Gastroesophageal sphincter (tissue), 4 donors: ENCODE measurements around the gene CDH24. TPM values are rescaled to one million over a fixed set of nuclear protein-coding genes. Genes with fewer than 3 reads are reported as not detected.

Experiments
- ATAC-seq: fragments of 150-250 bp; one replicate; pipeline ENCODE4 v1.9.1; 2016; ENCODE audit warnings: mild to moderate bottlenecking, moderate library complexity
- H3K27ac ChIP-seq, 4 donors: fragments of 200-600 bp; sonication (generic) in 3 of 4; 1 replicate in 3 of 4; 2 replicates in 1 of 4; pipeline ENCODE4 v1.5.1; 2016 to 2019
- H3K27me3 ChIP-seq: fragments of 200-600 bp; sonication (generic); one replicate; pipeline ENCODE4 v1.5.1; 2019
- H3K36me3 ChIP-seq, 2 donors: fragments of 200-600 bp; sonication (generic); one replicate each; pipeline ENCODE4 v1.5.1; 2019; ENCODE audit warnings: control low read depth in 1 of 2
- H3K4me1 ChIP-seq, 3 donors: fragments of 200-600 bp; sonication (generic); 1 replicate in 2 of 3; 2 replicates in 1 of 3; pipeline ENCODE4 v1.5.1; 2016 to 2019; ENCODE audit warnings: control low read depth in 2 of 3
- H3K4me3 ChIP-seq, 2 donors: fragments of 200-600 bp; sonication (generic); one replicate each; pipeline ENCODE4 v1.5.1; 2019; ENCODE audit warnings: mild to moderate bottlenecking in 1 of 2, moderate library complexity in 1 of 2
- H3K9me3 ChIP-seq, 3 donors: fragments of 200-600 bp; sonication (generic); one replicate each; pipeline ENCODE4 v1.5.1; 2017 to 2019; ENCODE audit warnings: control low read depth in 2 of 3
- EP300 ChIP-seq: sonication (generic); formaldehyde crosslinking; IDR thresholded peaks from one replicate; pipeline ENCODE4 v1.6.1; 2017; ENCODE audit warnings: antibody characterized with exemption, mild to moderate bottlenecking
- POLR2A ChIP-seq, 2 donors: fragments of 450-650 bp; IDR thresholded peaks; one replicate each; pipeline ENCODE4 v1.6.1; 2017; ENCODE audit warnings: antibody characterized with exemption in 2 of 2, mild to moderate bottlenecking in 2 of 2, moderate library complexity in 1 of 2
- POLR2AphosphoS5 ChIP-seq: sonication (generic); formaldehyde crosslinking; IDR thresholded peaks from one replicate; pipeline ENCODE4 v1.6.1; 2017; ENCODE audit warnings: antibody characterized with exemption
- WGBS, 2 donors: methylation state at CpG; one replicate each; pipeline ENCODE4 v1.1.5; 2018; ENCODE audit warnings: low coverage in 1 of 2; 5-methylcytosine and 5-hydroxymethylcytosine counted together
- total RNA-seq, 4 donors: library from RNA; depleted of rRNA; stranded (reverse); fragments of >200 nt; gene quantifications; one replicate each; pipeline ENCODE4 v1.1.0, GENCODE V29; 2016
- TF ChIP-seq, protein P1 (sequence below), 4 experiments: fragments of 200-600 bp in 2 of 4; fragments of 450-650 bp in 2 of 4; sonication (generic) in 1 of 4; IDR thresholded peaks; one replicate each; pipeline ENCODE4 v1.5.1; 2017 to 2019; ENCODE audit warnings: antibody characterized with exemption in 4 of 4, mild to moderate bottlenecking in 2 of 4, moderate library complexity in 2 of 4

CDH24 gene
- total RNA-seq, 4 donors from 2014 or later, result 1.5 to 3.6 (median 2.6) TPM

DNA sequence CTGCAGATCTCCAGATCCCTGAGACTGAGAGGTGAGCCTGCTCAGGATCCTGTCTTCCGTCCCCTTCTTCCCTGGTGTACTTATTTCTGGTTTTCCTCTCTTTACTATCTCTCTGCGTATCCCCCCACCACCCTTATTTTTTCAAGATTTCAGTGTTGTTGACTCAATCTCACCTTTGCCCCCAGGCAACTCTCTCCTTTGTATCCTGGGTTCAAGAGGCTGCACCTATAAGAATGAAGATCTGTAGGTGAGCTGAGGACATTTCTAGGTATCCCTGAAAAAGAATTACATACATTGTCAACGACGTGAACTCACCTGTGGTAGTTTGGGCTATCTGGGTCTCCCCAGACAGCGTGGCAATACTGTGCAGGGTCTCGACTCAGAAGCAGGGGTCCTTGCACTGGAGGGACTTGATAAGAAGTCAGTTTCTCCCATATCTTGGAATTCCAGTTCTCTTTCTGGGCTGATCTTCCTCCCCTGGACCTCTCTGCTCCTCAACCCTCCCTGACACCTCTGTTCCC lies 46.8 kb upstream of the CDH24 start:
- Histone ChIP-seq H3K4me3 (no peak overlapping the region), H3K4me1 (peaks cover 0 to 10% (median 0%) of the 10 kb centered on the region in 3 donors)
- 75 to 83% methylated on average over 5 to 6 of the region's 6 CpGs for WGBS, 2 donors

DNA sequence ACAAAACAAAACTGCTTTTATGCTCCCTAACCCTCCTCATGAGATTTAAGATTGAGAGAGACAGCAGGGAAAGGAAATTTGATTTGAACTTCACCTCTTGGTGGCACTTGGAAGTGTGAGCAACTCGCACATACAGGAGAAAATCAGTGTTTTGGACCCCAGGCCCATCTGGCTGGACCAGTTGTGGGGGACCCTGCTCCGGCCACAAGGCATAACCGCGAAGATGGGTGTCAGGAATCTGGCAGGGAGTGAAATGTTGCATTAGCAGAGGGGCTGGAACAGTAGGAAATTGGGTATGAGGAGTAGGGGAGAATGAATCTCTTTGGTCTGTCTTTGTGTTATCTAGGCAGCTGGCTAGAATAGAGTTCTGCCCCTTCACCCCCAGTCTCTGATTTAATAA lies 46.3 kb upstream of the CDH24 start:
- TF ChIP-seq, protein P1, sequence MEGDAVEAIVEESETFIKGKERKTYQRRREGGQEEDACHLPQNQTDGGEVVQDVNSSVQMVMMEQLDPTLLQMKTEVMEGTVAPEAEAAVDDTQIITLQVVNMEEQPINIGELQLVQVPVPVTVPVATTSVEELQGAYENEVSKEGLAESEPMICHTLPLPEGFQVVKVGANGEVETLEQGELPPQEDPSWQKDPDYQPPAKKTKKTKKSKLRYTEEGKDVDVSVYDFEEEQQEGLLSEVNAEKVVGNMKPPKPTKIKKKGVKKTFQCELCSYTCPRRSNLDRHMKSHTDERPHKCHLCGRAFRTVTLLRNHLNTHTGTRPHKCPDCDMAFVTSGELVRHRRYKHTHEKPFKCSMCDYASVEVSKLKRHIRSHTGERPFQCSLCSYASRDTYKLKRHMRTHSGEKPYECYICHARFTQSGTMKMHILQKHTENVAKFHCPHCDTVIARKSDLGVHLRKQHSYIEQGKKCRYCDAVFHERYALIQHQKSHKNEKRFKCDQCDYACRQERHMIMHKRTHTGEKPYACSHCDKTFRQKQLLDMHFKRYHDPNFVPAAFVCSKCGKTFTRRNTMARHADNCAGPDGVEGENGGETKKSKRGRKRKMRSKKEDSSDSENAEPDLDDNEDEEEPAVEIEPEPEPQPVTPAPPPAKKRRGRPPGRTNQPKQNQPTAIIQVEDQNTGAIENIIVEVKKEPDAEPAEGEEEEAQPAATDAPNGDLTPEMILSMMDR (IDR thresholded peaks at IDR 0.05), result no peak
- TF ChIP-seq POLR2AphosphoS5 (no peak), POLR2A (IDR thresholded peaks at IDR 0.05) (no peak)
- H3K27me3 ChIP-seq, result no peaks in the 10 kb centered on the region
- ATAC-seq, result no peak
- peaks cover 0 to 8% of the 10 kb centered on the region in 2 donors for H3K36me3 ChIP-seq
- peaks cover 0 to 10% (median 0%) of the 10 kb centered on the region in 3 donors for H3K4me1 ChIP-seq
- H3K9me3 ChIP-seq, result no peaks in the 10 kb centered on the region
- H3K4me3 ChIP-seq, result no peak overlapping the region
- no peak overlapping the region for H3K27ac ChIP-seq
- WGBS, 2 donors, result 79% methylated on average over 4 of the region's 4 CpGs; no CpG with 5 or more reads in 1 of the 2 donors

More for the DNA sequence above, 46.8 kb upstream of the CDH24 start:
- Histone ChIP-seq H3K27ac (no peak overlapping the region), H3K36me3 (peaks cover 0 to 3% of the 10 kb centered on the region in 2 donors), H3K27me3 (no peaks in the 10 kb centered on the region), H3K9me3 (no peaks in the 10 kb centered on the region)
- TF ChIP-seq POLR2A (IDR thresholded peaks at IDR 0.05) (no peak), EP300 (no peak), POLR2AphosphoS5 (no peak)
- TF ChIP-seq, protein P1 (IDR thresholded peaks at IDR 0.05), result no peak
- no peak for ATAC-seq

DNA sequence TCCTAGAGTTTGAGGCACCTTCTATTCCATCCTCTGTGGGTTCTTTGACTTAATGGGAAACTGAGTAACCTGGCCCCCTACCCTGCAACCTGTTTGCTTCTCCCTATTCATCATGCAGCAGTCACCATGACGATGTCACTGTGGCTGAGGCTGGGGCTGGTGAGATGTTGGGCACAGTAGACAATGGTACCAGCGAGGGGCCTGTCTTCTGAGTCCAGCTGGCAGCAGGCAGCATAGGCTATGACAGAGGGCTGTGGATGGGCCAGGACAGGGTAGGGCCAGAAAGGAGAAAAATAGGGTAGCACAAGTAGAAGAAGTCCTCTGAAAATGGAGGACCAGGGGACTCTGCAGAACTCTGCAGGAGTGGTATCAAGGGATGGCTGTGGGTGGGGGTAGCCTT lies 45.5 kb upstream of the CDH24 start:
- Histone ChIP-seq H3K4me3 (no peak overlapping the region), H3K27ac (no peak overlapping the region), H3K9me3 (no peaks in the 10 kb centered on the region), H3K36me3 (peaks cover 0 to 16% of the 10 kb centered on the region in 2 donors), H3K4me1 (peaks cover 0 to 12% (median 0%) of the 10 kb centered on the region in 3 donors), H3K27me3 (no peaks in the 10 kb centered on the region)
- 82% methylated on average over 2 of the region's 2 CpGs; no CpG with 5 or more reads in 1 of the 2 donors for WGBS, 2 donors
- no peak for TF ChIP-seq POLR2AphosphoS5
- TF ChIP-seq, protein P1 (IDR thresholded peaks at IDR 0.05), result no peak
- no peak for TF ChIP-seq EP300
- no peak for TF ChIP-seq POLR2A (IDR thresholded peaks at IDR 0.05)
- ATAC-seq, result no peak

DNA sequence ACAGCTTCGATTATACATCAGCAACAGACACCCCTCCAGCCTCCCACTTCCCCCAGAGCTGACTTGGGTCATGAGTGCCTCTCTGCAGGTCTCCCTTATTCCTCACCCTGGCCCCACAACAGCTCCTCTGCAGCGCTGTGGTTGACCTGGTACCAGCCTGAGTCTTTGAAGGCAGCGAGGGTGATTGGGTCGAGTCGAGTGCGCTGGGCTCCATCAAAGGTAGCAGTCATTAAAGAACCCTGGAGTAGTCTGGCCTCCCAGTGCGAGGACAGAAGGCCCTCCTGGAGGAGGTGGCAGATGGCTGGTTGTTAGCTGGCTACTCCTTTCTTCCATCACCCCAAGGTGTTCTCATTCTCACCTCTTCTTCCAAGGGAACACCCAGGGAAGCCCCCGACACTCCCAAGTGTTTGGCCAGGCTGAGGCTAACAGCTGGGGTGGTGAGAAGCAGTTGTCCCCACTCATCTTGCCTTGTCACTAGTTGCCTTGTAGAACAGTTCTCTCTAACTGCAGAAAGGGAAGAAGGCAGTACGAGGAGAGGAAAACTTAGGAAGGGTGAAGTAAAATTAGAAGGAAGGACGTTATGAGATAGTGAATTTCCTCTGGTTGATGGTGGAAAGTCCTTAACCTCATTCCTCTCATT lies 44.8 kb upstream of the CDH24 start:
- WGBS, 2 donors, result 52 to 79% methylated on average over 2 to 4 of the region's 10 CpGs

DNA sequence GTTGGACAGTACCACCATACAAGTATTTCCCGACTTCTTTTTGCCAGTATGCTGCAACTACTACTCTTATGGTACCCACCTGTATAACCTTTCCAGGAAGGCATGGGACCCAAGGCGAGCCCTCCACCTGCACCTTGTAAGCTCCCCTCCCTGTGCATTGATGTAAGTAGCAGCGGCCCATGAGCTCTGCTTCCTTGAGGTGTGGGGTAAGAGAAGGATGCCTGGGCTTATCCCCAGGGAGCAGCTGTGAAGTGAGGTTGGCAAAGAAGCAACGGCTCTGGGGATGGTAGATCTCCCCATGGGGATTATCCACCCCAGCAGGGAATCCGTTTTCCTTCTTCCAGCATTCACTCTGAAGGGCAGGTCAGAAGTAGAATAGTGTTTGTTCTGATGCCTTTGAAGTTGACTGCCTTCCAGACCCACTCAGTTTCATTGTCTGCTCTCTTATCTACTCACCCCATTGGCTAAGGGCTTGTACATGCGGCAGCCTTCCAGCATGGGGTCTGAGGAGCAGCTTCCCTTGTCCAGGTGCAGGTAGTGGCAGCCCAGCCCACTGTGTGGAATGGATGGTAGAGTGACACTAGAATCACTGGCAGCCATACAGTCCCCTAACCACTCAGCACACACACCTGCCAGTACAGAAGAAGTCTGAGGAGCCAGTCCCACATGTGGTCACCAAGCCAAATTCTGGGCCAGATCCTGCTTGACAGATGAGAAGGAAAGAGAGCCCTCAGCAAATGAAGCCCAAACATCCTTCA lies 44.1 kb upstream of the CDH24 start:
- TF ChIP-seq POLR2A (IDR thresholded peaks at IDR 0.05) (no peak), POLR2AphosphoS5 (no peak), EP300 (no peak)
- no peaks in the 10 kb centered on the region for H3K9me3 ChIP-seq
- ATAC-seq, result no peak
- H3K4me1 ChIP-seq, result peaks cover 0 to 26% (median 5%) of the 10 kb centered on the region in 3 donors
- no peak overlapping the region for H3K4me3 ChIP-seq
- WGBS, 2 donors, result 30 to 100% methylated on average over 1 to 2 of the region's 6 CpGs
- H3K27me3 ChIP-seq, result no peaks in the 10 kb centered on the region
- no peak overlapping the region for H3K27ac ChIP-seq
- peaks cover 0 to 20% of the 10 kb centered on the region in 2 donors for H3K36me3 ChIP-seq

More for the DNA sequence above, 44.8 kb upstream of the CDH24 start:
- Histone ChIP-seq H3K27me3 (no peaks in the 10 kb centered on the region), H3K4me1 (peaks cover 0 to 19% (median 0%) of the 10 kb centered on the region in 3 donors), H3K36me3 (peaks cover 0 to 20% of the 10 kb centered on the region in 2 donors), H3K9me3 (no peaks in the 10 kb centered on the region), H3K4me3 (no peak overlapping the region), H3K27ac (no peak overlapping the region)
- no peak for ATAC-seq
- TF ChIP-seq POLR2A (IDR thresholded peaks at IDR 0.05), result no peak
